GM12878 (cell line): ENCODE measurements around the gene C2orf69. TPM values are rescaled to one million over a fixed set of nuclear protein-coding genes. Genes with fewer than 3 reads are reported as not detected.

Experiments used
- ATAC-seq: fragments of 200-7000 bp; cut with Tn5 transposase; 3 replicates; pipeline ENCODE4 v1.9.1; 2020; ENCODE audit warnings: mild to moderate bottlenecking, moderate library complexity
- BruUV-seq: library from RNA; stranded (reverse); fragments of 400-500 nt; replicated peaks from 2 replicates; lab custom pipeline; 2021; lab: Mats Ljungman, UMichigan
- CTCF ChIA-PET: fragments of 300-600 bp; sonication (Branson Sonifier 250); formaldehyde crosslinking; extraction: SDS; loops from one replicate; lab custom pipeline; 2021; ENCODE audit warnings: inconsistent platforms; lab: Yijun Ruan, JAX
- POLR2A ChIA-PET: fragments of 350-600 bp; formaldehyde crosslinking; extraction: SDS; loops from one replicate; lab custom pipeline; 2021; ENCODE audit warnings: inconsistent platforms; lab: Charles Lee
- RAD21 ChIA-PET: fragments of 300-600 bp; sonication (Branson Sonifier 250); formaldehyde crosslinking; loops from one replicate; lab custom pipeline; 2023; ENCODE audit warnings: antibody characterized with exemption; ENCODE audit not compliant: unreplicated experiment; lab: Charles Lee
- SMC1A ChIA-PET: fragments of 300-600 bp; sonication (Branson Sonifier 250); formaldehyde crosslinking; loops from one replicate; lab custom pipeline; 2023; ENCODE audit not compliant: unreplicated experiment, uncharacterized antibody; lab: Charles Lee
- DNase-seq: peaks from one replicate; pipeline ENCODE4 v3.0.0-alpha.2; 2011; ENCODE audit warnings: low read depth, low spot score
- FAIRE-seq: peaks from 3 replicates; lab custom pipeline; 2011; peaks lifted over from hg19 to GRCh38; lab: Jason Lieb, UNC
- H2AFZ ChIP-seq: 2 replicates; pipeline ENCODE4 v1.6.0; 2011; ENCODE audit warnings: low read depth, low read length, control low read depth; ENCODE audit not compliant: control insufficient read depth
- H3K27ac ChIP-seq: 2 replicates; pipeline ENCODE4 v1.5.1; 2011; ENCODE audit warnings: control low read depth; ENCODE audit not compliant: control insufficient read depth, insufficient read depth
- H3K27me3 ChIP-seq, 2 experiments: replicated peaks in 1 of 2; 2 replicates each; pipeline versions ENCODE4 v1.6.0 to v1.6.1; 2011; ENCODE audit warnings: low read length in 1 of 2; ENCODE audit not compliant: control insufficient read depth in 2 of 2, insufficient read depth in 2 of 2
- H3K36me3 ChIP-seq, 2 experiments: 2 replicates each; pipeline ENCODE4 v1.5.1; 2011; ENCODE audit warnings: low read length in 1 of 2; ENCODE audit not compliant: control insufficient read depth in 2 of 2, insufficient read depth in 2 of 2
- H3K4me1 ChIP-seq: 2 replicates; pipeline ENCODE4 v1.6.1; 2011; ENCODE audit warnings: mild to moderate bottlenecking, low read length, moderate library complexity, mixed read lengths; ENCODE audit not compliant: control insufficient read depth, insufficient read depth
- H3K4me2 ChIP-seq: 2 replicates; pipeline ENCODE4 v1.6.0; 2011; ENCODE audit warnings: control low read depth; ENCODE audit not compliant: control insufficient read depth, insufficient read depth
- H3K4me3 ChIP-seq: fragments of 200-600 bp; sonication (generic); 2 replicates; pipeline ENCODE4 v1.5.1; 2016
- H3K79me2 ChIP-seq: 2 replicates; pipeline ENCODE4 v1.6.0; 2011; ENCODE audit warnings: low read length; ENCODE audit not compliant: control insufficient read depth, insufficient read depth
- H3K9ac ChIP-seq: 2 replicates; pipeline ENCODE4 v1.8.0; 2011; ENCODE audit warnings: low read length, control low read depth, mixed read lengths; ENCODE audit not compliant: control insufficient read depth, insufficient read depth
- H3K9me3 ChIP-seq: replicated peaks from 3 replicates; pipeline ENCODE4 v1.5.1; 2011; ENCODE audit warnings: mild to moderate bottlenecking, low read length; ENCODE audit not compliant: control insufficient read depth, insufficient read depth
- H4K20me1 ChIP-seq: 2 replicates; pipeline ENCODE4 v1.6.0; 2011; ENCODE audit not compliant: control insufficient read depth, insufficient read depth
- FOS ChIP-seq: IDR thresholded peaks from 3 replicates; pipeline ENCODE4 v1.6.1; 2011; ENCODE audit warnings: borderline replicate concordance; ENCODE audit not compliant: insufficient read length; ENCODE audit errors: extremely low read depth
- HDGF ChIP-seq: fragments of 450-650 bp; IDR thresholded peaks from 2 replicates; pipeline ENCODE4 v1.6.1; 2016; ENCODE audit warnings: antibody characterized with exemption
- IKZF1 ChIP-seq: fragments of 450-650 bp; conservative IDR thresholded peaks from 2 replicates; pipeline ENCODE4 v1.6.1; 2017; ENCODE audit warnings: antibody characterized with exemption, mild to moderate bottlenecking
- MTA2 ChIP-seq: fragments of 450-650 bp; IDR thresholded peaks from 2 replicates; pipeline ENCODE4 v1.6.1; 2016; ENCODE audit warnings: low read depth, mild to moderate bottlenecking, moderate library complexity
- PML ChIP-seq: IDR thresholded peaks from 2 replicates; pipeline ENCODE4 v1.6.1; 2012; ENCODE audit warnings: low read length, inconsistent platforms
- RCOR1 ChIP-seq: conservative IDR thresholded peaks from 2 replicates; pipeline ENCODE4 v1.6.1; 2012; ENCODE audit warnings: low read depth, low read length, improper control_type of control experiment
- RFX5 ChIP-seq: IDR thresholded peaks from 2 replicates; pipeline ENCODE4 v1.6.1; 2011; ENCODE audit warnings: low read depth, low read length, improper control_type of control experiment
- SMARCA5 ChIP-seq: fragments of 450-650 bp; IDR thresholded peaks from 2 replicates; pipeline ENCODE4 v1.6.1; 2017; ENCODE audit warnings: mild to moderate bottlenecking
- WRNIP1 ChIP-seq: IDR thresholded peaks from 2 replicates; pipeline ENCODE4 v1.6.1; 2011; ENCODE audit warnings: low read depth, low read length, improper control_type of control experiment, borderline replicate concordance
- YBX1 ChIP-seq: fragments of 450-650 bp; IDR thresholded peaks from 2 replicates; pipeline ENCODE4 v1.6.1; 2016; ENCODE audit warnings: antibody characterized with exemption
- WGBS: methylation state at CpG from one replicate; pipeline ENCODE4 v1.1.6; 2016; ENCODE audit warnings: low lambda C conversion rate; ENCODE audit not compliant: insufficient replicate concordance, insufficient coverage; ENCODE audit errors: missing lambda C conversion rate; 5-methylcytosine and 5-hydroxymethylcytosine counted together
- in situ Hi-C: fragments of 300-500 bp; cut with MboI; formaldehyde crosslinking; loops from 9 replicates; pipeline ENCODE4 v1.14.3; 2018; ENCODE audit warnings: mixed read lengths
- intact Hi-C: fragments of 100-400 bp; cut with micrococcal nuclease; formaldehyde crosslinking; loops from one replicate; pipeline ENCODE4 v1.14.2; 2022; ENCODE audit not compliant: unreplicated experiment
- polyA plus RNA-seq, 11 experiments: library from polyadenylated mRNA; depleted of rRNA in 4 of 11; unstranded in 6 of 11; stranded (reverse) in 5 of 11; fragments of >200 nt; fragmentation: Nextera tagmentation in 4 of 11; fragmentation: Illumina TruSeq in 1 of 11; extraction: Ambion mirVana in 4 of 11; extraction: Trizol in 1 of 11; gene quantifications; 1 replicate in 1 of 11; 2 replicates in 10 of 11; pipeline versions ENCODE4 v1.2.1 to v1.2.3, GENCODE V29; 2011 to 2016; ENCODE audit warnings: inconsistent platforms in 2 of 11, missing spikeins in 2 of 11, low read depth in 1 of 11
- small RNA-seq: library from RNA; depleted of rRNA; stranded (forward); fragments of <200 nt; gene quantifications from one replicate; pipeline ENCODE3, GENCODE V24; 2014
- total RNA-seq, 4 experiments: library from RNA; depleted of rRNA in 3 of 4; stranded (reverse); fragments of >200 nt in 3 of 4; fragmentation: Illumina TruSeq in 1 of 4; extraction: Trizol in 1 of 4; gene quantifications; 2 replicates each; pipeline versions ENCODE4 v1.2.1 to v1.2.3, GENCODE V29; 2013 to 2021

Gene C2orf69
- total and polyA plus RNA-seq, 10 of the 15 experiments (the other 5 are each of a cell fraction or from before 2014, with no cell fraction given): 6.3 to 20.3 (median 11.1) TPM

DNA sequence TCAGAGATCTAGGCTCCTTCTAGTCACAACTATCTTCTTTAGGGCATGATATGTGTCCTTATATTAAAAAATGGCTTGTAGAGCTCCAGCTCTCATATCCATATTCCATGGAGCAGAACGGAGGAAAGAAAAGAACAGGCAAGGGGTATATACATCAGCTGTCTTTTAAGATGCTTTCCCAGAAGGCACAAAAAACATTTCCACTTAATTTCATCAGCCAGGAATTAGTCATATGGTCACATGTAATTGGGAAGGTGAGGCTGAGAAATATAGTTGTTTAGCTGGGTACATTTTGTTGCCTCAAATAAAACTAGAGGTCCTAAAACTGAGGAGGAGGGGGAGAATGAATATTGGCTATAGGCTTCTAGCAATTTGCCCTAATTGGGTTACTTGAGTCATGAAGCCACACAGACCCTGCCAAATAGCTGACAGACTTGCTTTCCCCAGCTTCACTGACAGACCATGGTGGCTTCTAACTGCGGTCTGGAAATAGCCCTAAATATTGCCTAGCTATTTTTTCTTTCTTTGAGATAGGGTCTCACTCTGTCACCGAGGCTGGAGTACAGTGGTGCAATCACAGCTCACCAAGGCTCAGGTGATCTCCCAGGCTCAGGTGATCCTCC is 64.3 kb downstream of the C2orf69 start:
- no peak overlapping the region for H3K9ac ChIP-seq
- FAIRE-seq (no peak), DNase-seq (no peak), ATAC-seq (no peak)
- WGBS: 100% methylated on average over 3 of the region's 3 CpGs
- ChIA-PET SMC1A (interaction anchor here (1.0 to 1.8 kb wide), 5 partner anchors 8 to 731 kb away, joined by 3 to 6 read pairs (median 4); no protein-coding TSS in a partner anchor), POLR2A (interaction anchor here (0.9 kb wide), 1 partner anchor 9 kb away, joined by 3 read pairs; no protein-coding TSS in a partner anchor), RAD21 (interaction anchor here (0.6 to 0.8 kb wide), 2 partner anchors 503 to 508 kb away, joined by 3 read pairs; no protein-coding TSS in a partner anchor), CTCF (interaction anchor here (0.6 to 5.1 kb wide), 5 partner anchors 10 to 558 kb away, joined by 3 to 41 read pairs (median 4); no protein-coding TSS in a partner anchor)
- intact Hi-C loops (loop anchor here (5.0 kb wide), 1 partner anchor 602 kb away; no protein-coding TSS in a partner anchor), in situ Hi-C loops (loop anchor here (5.0 to 10.0 kb wide), 2 partner anchors 497 to 729 kb away; no protein-coding TSS in a partner anchor)
- H3K79me2 ChIP-seq: no peaks in the 10 kb centered on the region
- no peak overlapping the region for H3K4me2 ChIP-seq
- no TSS peak for BruUV-seq
- H3K36me3 ChIP-seq: no peaks in the 10 kb centered on the region
- H4K20me1 ChIP-seq: no peaks in the 10 kb centered on the region
- H3K4me3 ChIP-seq: no peak overlapping the region
- TF ChIP-seq WRNIP1: no peak
- TF ChIP-seq PML: no peak
- no peak for TF ChIP-seq MTA2
- TF ChIP-seq FOS: no peak
- TF ChIP-seq HDGF: no peak
- TF ChIP-seq RFX5: no peak
- no peak for TF ChIP-seq SMARCA5
- TF ChIP-seq RCOR1: no peak
- no peak for TF ChIP-seq YBX1
- TF ChIP-seq IKZF1: no peak
- no peaks in the 10 kb centered on the region for H3K27me3 ChIP-seq
- no peak overlapping the region for H2AFZ ChIP-seq
- 0 out of 2 replicates have a peak, but pooled peaks cover 5% of the 10 kb centered on the region for H3K4me1 ChIP-seq
- H3K9me3 ChIP-seq: no peaks in the 10 kb centered on the region
- H3K27ac ChIP-seq: no peak overlapping the region

Small RNAs within 50 kb of the gene (small RNA-seq; reads per million reads assigned to genes)
- gene AC108032.1: not detected
- not detected for gene RN7SL717P

Other genes with a start within 250 kb of the C2orf69 start
- gene FTCDNL1, start 60.1 kb upstream of the C2orf69 start, total RNA-seq (2014; rRNA removed): 2.5 and 2.8 TPM in 2 replicates
- gene FTCDNL1, start 60.1 kb upstream of the C2orf69 start, total RNA-seq (2014; rRNA removed; fragmentation: Illumina TruSeq; extraction: Trizol): 2.6 and 2.7 TPM in 2 replicates
- gene FTCDNL1, start 60.1 kb upstream of the C2orf69 start, total RNA-seq (2021): 2.1 and 2.8 TPM in 2 replicates
- gene FTCDNL1, start 60.1 kb upstream of the C2orf69 start, polyA plus RNA-seq (2011; rRNA removed): 0.15 and 0.16 TPM in 2 replicates
- 1.0 and 1.5 TPM in 2 replicates for gene FTCDNL1, start 60.1 kb upstream of the C2orf69 start, polyA plus RNA-seq (2014; fragmentation: Illumina TruSeq; extraction: Trizol)
- 1 to 10 TPM; 1.9 to 2.0 TPM for gene FTCDNL1, start 60.1 kb upstream of the C2orf69 start, polyA plus RNA-seq (2014; fragmentation: Nextera tagmentation; extraction: Ambion mirVana)
- 1.6 and 1.8 TPM in 2 replicates for gene FTCDNL1, start 60.1 kb upstream of the C2orf69 start, polyA plus RNA-seq (2014; rRNA removed)
- 1 to 10 TPM; 3.0 to 3.9 TPM for gene FTCDNL1, start 60.1 kb upstream of the C2orf69 start, polyA plus RNA-seq (2016; fragmentation: Nextera tagmentation; extraction: Ambion mirVana)
- gene TYW5, start 44.2 kb downstream of the C2orf69 start, total RNA-seq (2014; rRNA removed): 9.6 and 9.9 TPM in 2 replicates
- 9.7 and 10.3 TPM in 2 replicates for gene TYW5, start 44.2 kb downstream of the C2orf69 start, total RNA-seq (2014; rRNA removed; fragmentation: Illumina TruSeq; extraction: Trizol)
- gene TYW5, start 44.2 kb downstream of the C2orf69 start, total RNA-seq (2021): 5.2 and 5.8 TPM in 2 replicates
- 11.8 and 18.3 TPM in 2 replicates for gene TYW5, start 44.2 kb downstream of the C2orf69 start, polyA plus RNA-seq (2011; rRNA removed)
- gene TYW5, start 44.2 kb downstream of the C2orf69 start, polyA plus RNA-seq (2014; fragmentation: Illumina TruSeq; extraction: Trizol): 7.7 and 9.7 TPM in 2 replicates
- gene TYW5, start 44.2 kb downstream of the C2orf69 start, polyA plus RNA-seq (2014; fragmentation: Nextera tagmentation; extraction: Ambion mirVana): 1 to 10 TPM; 4.6 to 5.4 TPM
- 7.0 and 7.1 TPM in 2 replicates for gene TYW5, start 44.2 kb downstream of the C2orf69 start, polyA plus RNA-seq (2014; rRNA removed)
- gene TYW5, start 44.2 kb downstream of the C2orf69 start, polyA plus RNA-seq (2016; fragmentation: Nextera tagmentation; extraction: Ambion mirVana): 1 to 10 TPM; 6.2 to 8.5 TPM
- gene MAIP1, start 44.3 kb downstream of the C2orf69 start, total RNA-seq (2014; rRNA removed): 38.5 and 38.8 TPM in 2 replicates
- gene MAIP1, start 44.3 kb downstream of the C2orf69 start, total RNA-seq (2014; rRNA removed; fragmentation: Illumina TruSeq; extraction: Trizol): 18.6 and 20.0 TPM in 2 replicates
- 24.5 and 27.3 TPM in 2 replicates for gene MAIP1, start 44.3 kb downstream of the C2orf69 start, total RNA-seq (2021)
- gene MAIP1, start 44.3 kb downstream of the C2orf69 start, polyA plus RNA-seq (2011; rRNA removed): 26.2 and 31.5 TPM in 2 replicates
- gene MAIP1, start 44.3 kb downstream of the C2orf69 start, polyA plus RNA-seq (2014; fragmentation: Illumina TruSeq; extraction: Trizol): 17.5 and 18.5 TPM in 2 replicates
- gene MAIP1, start 44.3 kb downstream of the C2orf69 start, polyA plus RNA-seq (2014; fragmentation: Nextera tagmentation; extraction: Ambion mirVana): 10 to 100 TPM in 1 of 2 experiments, 1 to 10 TPM in 1; 5.4 to 15.9 TPM
- 29.7 and 30.3 TPM in 2 replicates for gene MAIP1, start 44.3 kb downstream of the C2orf69 start, polyA plus RNA-seq (2014; rRNA removed)
- 10 to 100 TPM; 40.0 to 41.4 TPM for gene MAIP1, start 44.3 kb downstream of the C2orf69 start, polyA plus RNA-seq (2016; fragmentation: Nextera tagmentation; extraction: Ambion mirVana)